GDM1 (cell line): Measurements from ENCODE around the gene CD200.
"Not testable (repeated sequence)": the region's sequence is repeated elsewhere in the genome, so short reads cannot be mapped to it uniquely, and the experiment has no call there.

Experiments
- DNase-seq: peaks from one replicate; lab custom pipeline; 2025; lab: John Stamatoyannopoulos, UW

Gene CD200

GRCh38 chr3:112360561-112360960 is 27.6 kb downstream of the CD200 start:
- no peak for DNase-seq

DNA sequence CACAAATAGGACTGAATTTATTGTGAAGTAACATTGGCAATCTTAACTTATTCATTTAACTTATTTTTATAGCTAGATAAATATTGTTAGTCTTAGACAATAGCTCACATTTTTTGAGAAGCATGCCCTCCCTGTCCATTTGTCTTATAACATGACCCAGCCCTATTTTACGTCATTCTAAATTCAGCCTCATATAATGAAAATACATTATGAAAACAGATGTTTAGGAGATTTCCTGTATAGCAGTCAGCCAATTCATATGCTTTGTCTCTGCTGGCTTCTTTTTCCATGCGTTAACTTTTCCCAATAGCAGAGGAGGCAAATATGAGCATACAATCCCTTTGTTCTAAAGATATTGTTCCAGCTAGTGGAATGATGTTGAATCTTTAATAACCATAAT is 29.3 kb downstream of the CD200 start:
- DNase-seq: no peak

- DNase-seq: no peak
Observed at GRCh38 chr3:112364291-112364690, 31.3 kb downstream of the CD200 start.

GRCh38 chr3:112365035-112365434 is 32.1 kb downstream of the CD200 start:
- DNase-seq: no peak

GRCh38 chr3:112365636-112366035 is 32.7 kb downstream of the CD200 start:
- no peak for DNase-seq

DNA sequence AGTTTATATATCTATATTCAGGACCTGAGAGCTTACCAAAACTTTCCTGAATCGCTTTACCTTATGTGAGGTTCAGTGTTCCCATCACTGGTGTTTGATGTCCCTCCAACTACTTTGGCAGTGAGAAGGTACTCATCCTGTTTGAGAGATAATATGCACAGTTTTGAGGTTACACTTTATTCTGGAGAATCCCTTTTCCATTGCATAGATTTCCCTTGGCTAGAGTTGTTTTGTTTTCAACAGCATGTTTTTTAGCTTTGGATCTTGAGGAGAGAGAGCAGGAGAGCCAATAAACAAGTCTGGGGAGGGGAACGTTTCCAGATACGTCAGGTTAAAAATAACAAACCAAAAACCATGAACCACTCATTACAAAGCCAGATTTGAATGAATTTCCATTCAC is 33.6 kb downstream of the CD200 start:
- DNase-seq: no peak

DNA sequence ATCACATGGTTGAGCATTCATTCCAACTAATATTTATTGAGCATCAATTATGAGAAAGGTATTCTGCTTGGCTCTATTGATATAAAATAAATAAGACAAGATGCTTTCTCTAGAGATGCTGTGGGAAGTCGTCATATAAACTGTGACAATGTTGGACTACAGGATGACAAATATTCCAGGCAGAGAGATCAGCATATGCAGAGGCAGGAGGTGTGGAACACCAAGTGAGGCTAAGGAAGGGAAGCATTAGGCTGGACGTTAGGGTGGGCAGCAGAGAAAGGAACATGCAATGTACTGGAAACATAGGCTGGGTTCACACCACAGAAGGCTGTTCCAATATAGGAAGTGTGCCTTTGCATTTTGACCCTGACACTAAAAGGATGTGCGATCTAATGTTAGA is 38.6 kb downstream of the CD200 start:
- DNase-seq: no peak

GRCh38 chr3:112372396-112372795 is 39.4 kb downstream of the CD200 start:
- no peak for DNase-seq

- no peak for DNase-seq
Observed at GRCh38 chr3:112373476-112373875, 40.5 kb downstream of the CD200 start.

DNA sequence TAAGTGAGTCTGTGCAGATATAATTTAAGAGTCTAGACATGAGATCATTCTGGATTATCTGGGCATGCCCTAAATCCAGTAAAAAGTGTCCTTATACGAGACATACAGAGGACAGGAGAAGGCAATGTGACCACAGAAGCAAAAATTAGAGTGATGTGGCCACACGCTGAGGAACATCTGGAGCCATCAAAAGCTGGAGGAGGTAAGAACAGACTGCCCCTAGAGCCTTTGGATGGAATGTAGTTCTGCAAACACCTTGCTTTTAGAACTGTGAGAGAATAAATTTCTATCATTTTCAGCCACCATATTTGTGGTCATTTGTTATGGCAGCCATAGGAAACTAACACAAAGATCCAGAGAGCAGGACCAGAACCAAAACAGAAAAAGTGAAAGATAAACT is 41.0 kb downstream of the CD200 start:
- DNase-seq: no peak

DNA sequence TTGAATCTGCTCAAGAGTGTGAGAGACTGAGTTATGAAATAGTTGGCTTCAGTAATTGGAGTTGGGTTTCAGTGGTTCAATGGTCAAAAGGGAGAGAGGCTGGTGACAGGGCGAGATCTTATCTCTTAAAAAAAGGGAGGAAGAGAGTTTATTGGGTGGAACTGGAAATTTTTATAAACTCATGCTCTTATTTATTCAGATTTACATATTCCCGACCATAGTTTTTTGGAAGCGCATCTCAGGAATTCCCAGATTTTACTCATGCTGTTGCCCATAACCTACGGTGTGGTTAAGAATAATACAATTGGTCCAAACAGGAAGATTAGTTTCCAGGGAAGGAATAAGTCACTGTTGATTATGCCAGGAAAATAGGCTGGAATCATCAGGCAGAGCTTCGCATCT is 41.4 kb downstream of the CD200 start:
- DNase-seq: no peak

- no peak for DNase-seq
Observed at GRCh38 chr3:112375117-112375516, 42.2 kb downstream of the CD200 start.

DNA sequence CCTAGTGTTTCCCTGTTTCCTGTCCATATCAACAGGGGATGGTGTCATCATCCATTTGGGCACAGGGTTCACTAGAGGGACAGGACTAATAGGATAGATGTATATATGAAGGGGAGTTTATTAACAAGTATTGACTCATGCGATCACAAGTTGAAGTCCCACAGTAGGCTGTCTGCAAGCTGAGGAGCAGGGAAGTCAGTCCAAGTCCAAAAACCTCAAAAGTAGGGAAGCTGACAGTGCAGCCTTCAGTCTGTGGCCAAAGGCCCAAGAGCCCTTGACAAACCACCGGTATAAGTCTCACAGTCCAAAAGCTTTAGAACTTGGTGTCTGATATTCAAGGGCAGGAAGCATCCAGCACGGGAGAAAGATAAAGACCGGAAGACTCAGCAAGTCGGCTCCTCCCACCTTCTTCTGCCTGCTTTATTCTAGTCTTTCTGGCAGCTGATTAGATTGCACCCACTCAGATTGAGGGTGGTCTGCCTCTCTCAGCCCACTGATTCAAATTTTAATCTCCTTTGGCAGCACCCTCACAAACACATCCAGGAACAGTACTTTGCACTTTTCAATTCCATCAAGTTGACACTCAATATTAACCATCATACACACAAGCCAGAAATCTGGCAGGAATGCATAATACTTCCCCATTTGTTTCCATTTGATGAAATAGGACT is 43.4 kb downstream of the CD200 start:
- no peak for DNase-seq

- no peak for DNase-seq
Observed at GRCh38 chr3:112376992-112377391, 44.0 kb downstream of the CD200 start.

- DNase-seq: no peak
Observed at GRCh38 chr3:112377568-112378071, 44.7 kb downstream of the CD200 start.

GRCh38 chr3:112378347-112378746 is 45.4 kb downstream of the CD200 start:
- not testable (repeated sequence) for DNase-seq

- DNase-seq: peak; percentile 77
Observed at GRCh38 chr3:112379020-112379690, 46.2 kb downstream of the CD200 start.

- no peak for DNase-seq
Observed at GRCh38 chr3:112381673-112382542, 49.0 kb downstream of the CD200 start.

DNA sequence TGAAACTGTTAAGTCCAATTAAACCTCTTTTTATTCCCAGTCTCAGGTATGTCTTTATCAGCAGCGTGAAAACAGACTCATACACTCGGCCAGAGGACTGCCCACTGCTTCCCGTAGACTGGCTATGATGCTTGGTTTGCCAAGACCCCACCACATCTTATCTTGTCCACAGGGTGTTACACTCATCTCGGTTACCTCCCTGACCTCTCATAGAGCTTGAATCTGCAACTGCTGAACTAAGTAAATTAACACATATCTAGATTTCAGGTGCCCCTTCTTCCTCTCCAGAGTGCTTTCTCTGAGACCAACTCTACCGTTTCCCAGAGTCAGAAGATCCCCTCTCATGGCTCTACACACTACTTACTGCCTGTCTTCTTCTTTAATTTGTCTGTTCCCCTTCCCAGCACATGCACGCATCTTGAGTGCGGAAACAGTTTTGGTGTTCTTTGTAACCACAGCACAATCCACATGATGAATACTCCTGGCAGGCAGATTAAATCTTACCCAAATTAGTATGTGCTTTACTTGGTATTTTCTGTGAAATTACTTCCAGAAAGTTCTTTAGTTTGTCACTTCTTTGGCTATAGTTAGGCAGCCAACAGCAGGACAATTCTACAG is 49.7 kb downstream of the CD200 start:
- no peak for DNase-seq

DNA sequence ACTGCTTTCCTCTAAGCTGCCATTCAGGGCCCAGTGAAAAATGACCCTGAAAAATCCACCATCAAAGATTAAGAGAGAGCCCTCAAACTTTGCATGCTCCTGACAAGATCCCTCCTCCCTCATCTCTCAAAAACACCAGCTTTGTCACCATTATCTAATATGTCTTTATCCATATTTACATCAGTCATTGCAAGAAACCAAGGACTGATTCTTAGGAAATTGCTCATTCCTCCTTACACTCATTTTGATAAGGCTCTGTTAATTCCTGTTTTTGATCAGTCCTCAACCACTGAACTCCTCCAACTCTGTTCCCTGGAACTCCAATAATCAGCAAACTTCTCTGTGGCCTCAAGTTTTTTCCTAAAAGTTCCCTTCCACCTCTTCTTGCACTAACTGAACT is 51.8 kb downstream of the CD200 start:
- no peak for DNase-seq

GRCh38 chr3:112388972-112389371 is 56.0 kb downstream of the CD200 start:
- DNase-seq: no peak

DNA sequence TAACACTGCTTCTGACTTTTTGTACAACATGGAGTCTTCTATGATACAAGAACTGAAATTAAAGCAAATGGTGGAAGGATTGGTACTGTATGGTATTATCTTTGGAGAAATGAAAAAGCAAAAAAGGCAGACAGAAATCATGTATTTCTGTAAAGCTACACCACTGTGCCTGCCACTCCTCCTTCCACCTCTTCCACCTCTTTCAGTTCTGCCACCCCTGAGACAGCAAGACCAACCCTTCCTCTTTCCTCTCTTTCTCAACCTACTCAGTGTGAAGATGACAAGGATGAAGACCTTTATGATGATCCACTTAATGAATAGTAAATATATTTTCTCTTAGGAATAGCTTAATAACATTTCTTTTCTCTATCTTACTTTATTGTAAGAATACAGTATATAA is 57.0 kb downstream of the CD200 start:
- DNase-seq: no peak
